Osteoblast (primary cell): ENCODE measurements around the gene RBM45. TPM values are rescaled to one million over a fixed set of nuclear protein-coding genes. Genes with fewer than 3 reads are reported as not detected.

Experiments used
- DNase-seq: peaks from one replicate; pipeline ENCODE4 v3.0.0; 2011; ENCODE audit warnings: low spot score, mixed read lengths; ENCODE audit not compliant: insufficient read length; ENCODE audit errors: missing footprints
- H2AFZ ChIP-seq: 2 replicates; pipeline ENCODE4 v1.6.0; 2011; ENCODE audit warnings: mild to moderate bottlenecking, low read length
- H3K27ac ChIP-seq: 2 replicates; pipeline ENCODE4 v1.5.1; 2011; ENCODE audit warnings: mild to moderate bottlenecking, low read depth, low read length, moderate library complexity
- H3K27me3 ChIP-seq: 2 replicates; pipeline ENCODE4 v1.6.0; 2012; ENCODE audit warnings: mild to moderate bottlenecking, control low read depth, inconsistent platforms, low read length, moderate library complexity; ENCODE audit not compliant: insufficient read depth
- H3K36me3 ChIP-seq: 2 replicates; pipeline ENCODE4 v1.5.1; 2011; ENCODE audit warnings: mild to moderate bottlenecking, low read length, control low read depth, moderate library complexity; ENCODE audit not compliant: insufficient read depth
- H3K4me1 ChIP-seq: 2 replicates; pipeline ENCODE4 v1.5.1; 2011; ENCODE audit warnings: mild to moderate bottlenecking, low read length, control low read depth, moderate library complexity; ENCODE audit not compliant: insufficient read depth
- H3K4me2 ChIP-seq: 2 replicates; pipeline ENCODE4 v1.6.0; 2011; ENCODE audit warnings: mild to moderate bottlenecking, low read length; ENCODE audit not compliant: insufficient read depth
- H3K4me3 ChIP-seq: fragments of 200-600 bp; sonication (generic); 3 replicates; pipeline ENCODE4 v1.5.1; 2012; ENCODE audit warnings: mild to moderate bottlenecking, low read length, inconsistent platforms; ENCODE audit not compliant: insufficient read depth
- H3K79me2 ChIP-seq: 2 replicates; pipeline ENCODE4 v1.6.0; 2012; ENCODE audit warnings: mild to moderate bottlenecking, low read length, control low read depth, inconsistent platforms; ENCODE audit not compliant: insufficient read depth
- H3K9me3 ChIP-seq: 2 replicates; pipeline ENCODE4 v1.5.1; 2011; ENCODE audit warnings: low read depth, low read length, control low read depth
- H4K20me1 ChIP-seq: 2 replicates; pipeline ENCODE4 v1.6.0; 2012; ENCODE audit warnings: mild to moderate bottlenecking, low read length, control low read depth; ENCODE audit not compliant: insufficient read depth
- total RNA-seq: library from RNA; depleted of rRNA; stranded (reverse); fragments of >200 nt; gene quantifications from 2 replicates; pipeline ENCODE4 v1.2.3, GENCODE V29; 2012
- TF ChIP-seq, protein P1 (sequence below): IDR thresholded peaks from 2 replicates; pipeline ENCODE4 v1.5.1; 2011; ENCODE audit warnings: mild to moderate bottlenecking, low read depth, low read length, moderate library complexity; ENCODE audit errors: extremely low read depth

Gene RBM45
- total RNA-seq, 1 donor, result 19.9 TPM

DNA sequence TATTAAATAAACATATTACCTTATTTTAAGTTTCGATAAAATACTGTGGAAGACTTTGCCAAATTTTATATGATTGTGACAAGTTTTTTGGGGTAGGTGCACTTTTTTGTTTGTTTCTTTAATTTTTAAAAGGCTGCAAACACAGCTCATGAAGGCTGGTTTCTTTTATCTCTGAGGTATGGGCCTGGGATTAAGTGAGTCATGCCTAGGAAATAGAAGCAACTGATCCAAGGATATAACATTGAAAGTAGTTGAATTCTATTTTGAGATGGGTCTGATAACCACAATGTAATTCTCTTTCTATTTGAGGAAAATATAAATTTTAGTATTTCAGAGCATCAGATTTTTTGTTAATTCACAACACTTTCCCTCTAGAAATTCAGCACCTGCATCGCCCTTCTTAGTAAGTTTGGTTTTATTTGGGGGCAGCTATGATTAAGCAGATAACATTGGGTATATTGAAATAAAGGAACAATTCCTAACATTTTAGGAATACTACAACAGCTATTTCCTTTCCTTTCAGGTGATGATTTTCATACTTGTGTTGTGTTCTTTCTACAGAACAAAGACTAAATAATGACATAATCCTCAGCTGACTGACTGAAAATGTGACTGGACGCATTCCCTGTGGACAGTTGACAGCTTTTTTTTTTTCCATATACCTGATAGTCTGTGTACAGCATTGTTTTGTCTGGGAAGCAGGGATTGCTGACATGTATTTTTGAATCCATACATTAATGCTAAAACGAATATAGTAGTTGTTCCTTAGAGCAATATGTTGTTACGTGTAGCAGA lies 16.8 kb downstream of the RBM45 start:
- H3K4me1 ChIP-seq, result no peaks in the 10 kb centered on the region

DNA sequence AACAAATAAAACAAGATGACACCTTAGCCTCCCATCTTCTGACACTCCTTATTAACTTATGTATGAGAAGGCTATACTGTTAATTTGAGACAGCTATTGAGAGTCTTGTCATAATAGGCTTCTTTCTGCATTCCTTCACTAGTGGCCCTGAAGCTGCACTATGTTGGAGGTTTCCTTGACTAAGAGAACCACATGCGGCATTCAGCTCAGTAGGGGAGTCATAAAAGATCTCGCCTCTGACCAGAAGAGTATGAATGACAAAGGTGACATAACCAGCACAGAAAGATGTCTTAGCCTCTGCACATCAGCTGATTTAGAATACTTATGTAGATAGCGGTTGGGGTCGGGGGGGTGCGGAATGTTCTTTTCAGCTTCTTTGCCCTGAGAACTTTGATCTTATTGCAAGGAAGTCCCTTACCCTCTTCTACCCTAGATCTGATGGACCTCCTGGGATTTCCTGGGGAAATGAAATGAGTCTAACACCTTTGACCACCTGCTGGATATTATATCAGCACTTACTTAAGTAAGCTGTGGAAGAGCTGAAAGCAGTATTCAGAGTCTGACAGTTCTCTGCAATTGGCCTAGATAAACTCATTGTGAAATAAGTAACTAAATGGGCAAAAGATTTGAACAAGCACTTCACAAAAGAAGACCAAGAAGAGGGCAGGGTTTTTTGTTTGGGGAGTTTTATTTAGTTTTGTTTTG lies 24.2 kb downstream of the RBM45 start:
- H2AFZ ChIP-seq, result no peak overlapping the region
- no peak for DNase-seq
- no peaks in the 10 kb centered on the region for H3K4me1 ChIP-seq
- no peaks in the 10 kb centered on the region for H3K9me3 ChIP-seq
- H3K4me2 ChIP-seq, result no peak overlapping the region
- no peaks in the 10 kb centered on the region for H3K79me2 ChIP-seq
- H3K27me3 ChIP-seq, result no peaks in the 10 kb centered on the region
- no peak overlapping the region for H3K4me3 ChIP-seq
- no peaks in the 10 kb centered on the region for H3K36me3 ChIP-seq
- no peaks in the 10 kb centered on the region for H4K20me1 ChIP-seq
- TF ChIP-seq, protein P1, sequence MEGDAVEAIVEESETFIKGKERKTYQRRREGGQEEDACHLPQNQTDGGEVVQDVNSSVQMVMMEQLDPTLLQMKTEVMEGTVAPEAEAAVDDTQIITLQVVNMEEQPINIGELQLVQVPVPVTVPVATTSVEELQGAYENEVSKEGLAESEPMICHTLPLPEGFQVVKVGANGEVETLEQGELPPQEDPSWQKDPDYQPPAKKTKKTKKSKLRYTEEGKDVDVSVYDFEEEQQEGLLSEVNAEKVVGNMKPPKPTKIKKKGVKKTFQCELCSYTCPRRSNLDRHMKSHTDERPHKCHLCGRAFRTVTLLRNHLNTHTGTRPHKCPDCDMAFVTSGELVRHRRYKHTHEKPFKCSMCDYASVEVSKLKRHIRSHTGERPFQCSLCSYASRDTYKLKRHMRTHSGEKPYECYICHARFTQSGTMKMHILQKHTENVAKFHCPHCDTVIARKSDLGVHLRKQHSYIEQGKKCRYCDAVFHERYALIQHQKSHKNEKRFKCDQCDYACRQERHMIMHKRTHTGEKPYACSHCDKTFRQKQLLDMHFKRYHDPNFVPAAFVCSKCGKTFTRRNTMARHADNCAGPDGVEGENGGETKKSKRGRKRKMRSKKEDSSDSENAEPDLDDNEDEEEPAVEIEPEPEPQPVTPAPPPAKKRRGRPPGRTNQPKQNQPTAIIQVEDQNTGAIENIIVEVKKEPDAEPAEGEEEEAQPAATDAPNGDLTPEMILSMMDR, result no peak
- H3K27ac ChIP-seq, result no peak overlapping the region

More for the DNA sequence above, 16.8 kb downstream of the RBM45 start:
- H3K36me3 ChIP-seq, result peaks cover 12% of the 10 kb centered on the region
- no peak overlapping the region for H3K4me3 ChIP-seq
- no peak overlapping the region for H3K27ac ChIP-seq
- DNase-seq, result no peak
- no peaks in the 10 kb centered on the region for H4K20me1 ChIP-seq
- H3K27me3 ChIP-seq, result no peaks in the 10 kb centered on the region
- TF ChIP-seq, protein P1, result no peak
- no peak overlapping the region for H3K4me2 ChIP-seq
- no peaks in the 10 kb centered on the region for H3K9me3 ChIP-seq
- no peaks in the 10 kb centered on the region for H3K79me2 ChIP-seq
- no peak overlapping the region for H2AFZ ChIP-seq

DNA sequence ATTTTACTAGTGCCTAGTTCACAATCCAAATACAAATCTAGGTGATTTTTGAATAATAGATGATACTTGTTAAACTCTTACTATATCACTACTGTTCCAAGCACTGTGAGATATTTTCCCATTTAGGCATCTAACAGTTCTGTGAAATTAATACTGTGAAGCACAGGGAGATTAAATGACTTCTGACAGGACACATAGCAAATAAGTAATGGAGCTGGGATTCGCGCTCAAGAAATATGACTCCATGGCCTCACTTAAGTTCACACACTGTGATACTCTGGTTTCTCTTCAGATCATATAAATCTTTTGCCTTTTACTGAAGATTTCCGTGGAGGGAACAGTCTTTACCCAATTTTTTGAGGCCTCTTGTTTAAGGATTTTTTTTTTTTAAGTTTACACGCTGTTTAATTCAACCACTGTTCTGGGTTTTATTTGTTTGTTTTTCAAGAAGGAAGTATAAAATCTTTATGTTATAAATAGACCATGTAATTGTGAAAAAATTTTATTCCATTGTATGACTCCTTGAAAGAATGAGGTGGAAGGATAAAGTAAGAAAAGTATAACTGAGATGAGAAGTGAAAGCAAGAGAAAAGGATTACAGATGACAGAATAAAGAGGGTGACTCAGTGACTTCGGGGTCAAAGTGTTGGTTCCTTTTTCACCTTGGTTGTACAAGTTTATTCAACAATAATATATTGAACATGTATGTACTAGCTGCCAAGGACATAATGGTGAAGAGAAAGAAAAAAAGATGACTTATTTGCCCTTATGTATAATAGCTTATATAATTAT lies 30.2 kb downstream of the RBM45 start:
- no peak overlapping the region for H3K4me3 ChIP-seq
- no peaks in the 10 kb centered on the region for H3K27me3 ChIP-seq
- no peaks in the 10 kb centered on the region for H3K79me2 ChIP-seq
- peak overlapping the region; percentile 13 for H3K4me2 ChIP-seq
- DNase-seq, result no peak
- H3K36me3 ChIP-seq, result no peaks in the 10 kb centered on the region
- H3K9me3 ChIP-seq, result no peaks in the 10 kb centered on the region
- TF ChIP-seq, protein P1, result no peak
- H3K27ac ChIP-seq, result no peak overlapping the region
- no peaks in the 10 kb centered on the region for H4K20me1 ChIP-seq
- H2AFZ ChIP-seq, result peak overlapping the region; percentile 40
- H3K4me1 ChIP-seq, result no peaks in the 10 kb centered on the region

DNA sequence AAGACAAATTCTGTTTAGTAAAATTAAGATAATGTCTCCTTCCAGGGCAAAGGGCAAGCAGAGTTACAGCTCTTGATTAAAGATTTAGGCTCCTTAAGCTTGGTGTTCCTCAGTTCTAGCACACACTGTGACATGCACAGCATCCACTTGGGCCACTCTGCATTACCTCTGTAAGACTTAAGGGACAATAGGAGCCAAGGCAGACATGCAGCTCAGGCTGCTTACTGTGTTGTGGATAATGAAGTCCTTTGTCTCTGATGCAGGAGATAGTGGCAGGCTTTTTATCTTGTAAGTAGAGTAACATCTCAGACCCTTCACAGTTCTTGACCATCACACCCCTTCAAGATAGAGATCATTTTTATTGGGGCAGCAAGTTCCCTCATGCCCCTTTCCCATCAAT lies 31.2 kb downstream of the RBM45 start:
- DNase-seq, result no peak
- H3K27ac ChIP-seq, result no peak overlapping the region

More for the DNA sequence above, 31.2 kb downstream of the RBM45 start:
- Histone ChIP-seq H3K27me3 (no peaks in the 10 kb centered on the region), H2AFZ (no peak overlapping the region), H4K20me1 (no peaks in the 10 kb centered on the region), H3K36me3 (no peaks in the 10 kb centered on the region), H3K4me3 (no peak overlapping the region), H3K4me1 (no peaks in the 10 kb centered on the region), H3K4me2 (no peak overlapping the region), H3K79me2 (no peaks in the 10 kb centered on the region), H3K9me3 (no peaks in the 10 kb centered on the region)
- TF ChIP-seq, protein P1, result no peak
